ENCODE data around the gene GCLM. TPM values are rescaled to one million over a fixed set of nuclear protein-coding genes. Genes with fewer than 3 reads are reported as not detected.
"Not testable (repeated sequence)": the region's sequence is repeated elsewhere in the genome, so short reads cannot be mapped to it uniquely, and the experiment has no call there.

GCLM gene
- total RNA-seq, 4 donors from 2014 or later = 7.4 to 14.1 (median 8.7) TPM

- Histone ChIP-seq H3K4me1 (peaks cover 0 to 10% (median 4%) of the 10 kb centered on the region in 3 donors), H3K4me3 (no peak overlapping the region), H3K27me3 (no peaks in the 10 kb centered on the region), H3K27ac (no peak overlapping the region), H3K36me3 (no peaks in the 10 kb centered on the region), H3K9me3 (no peaks in the 10 kb centered on the region)
- ATAC-seq = no peak
- TF ChIP-seq CTCF (IDR thresholded peaks at IDR 0.05) = no peak
- TF ChIP-seq POLR2A (IDR thresholded peaks at IDR 0.05) = no peak
- no peak for TF ChIP-seq POLR2AphosphoS5 (IDR thresholded peaks at IDR 0.05)
- no peak for TF ChIP-seq EP300 (IDR thresholded peaks at IDR 0.05)
- 80% methylated on average over 1 of the region's 1 CpG; no CpG with 5 or more reads in 1 of the 2 donors for WGBS, 2 donors (ENCODE audit: low coverage in 1 of 2)
Measured at GRCh38 chr1:93851878-93852277, 57.4 kb downstream of the GCLM start.

GRCh38 chr1:93851327-93851712 is 57.9 kb downstream of the GCLM start:
- TF ChIP-seq EP300 (IDR thresholded peaks at IDR 0.05) (no peak), CTCF (IDR thresholded peaks at IDR 0.05) (no peak), POLR2AphosphoS5 (IDR thresholded peaks at IDR 0.05) (no peak), POLR2A (IDR thresholded peaks at IDR 0.05) (no peak)
- no peak overlapping the region for H3K27ac ChIP-seq
- H3K36me3 ChIP-seq = no peaks in the 10 kb centered on the region
- peaks cover 0 to 10% (median 4%) of the 10 kb centered on the region in 3 donors for H3K4me1 ChIP-seq
- no peak for ATAC-seq
- H3K4me3 ChIP-seq = no peak overlapping the region
- H3K27me3 ChIP-seq = no peaks in the 10 kb centered on the region
- H3K9me3 ChIP-seq = no peaks in the 10 kb centered on the region

- H3K4me1 ChIP-seq = peaks cover 0 to 13% (median 4%) of the 10 kb centered on the region in 3 donors
- not testable (repeated sequence) for H3K4me3 ChIP-seq, ATAC-seq, H3K27me3 ChIP-seq, H3K9me3 ChIP-seq, H3K27ac ChIP-seq, H3K36me3 ChIP-seq
- 13 to 23% methylated on average over 9 to 10 of the region's 10 CpGs for WGBS, 2 donors (ENCODE audit: low coverage in 1 of 2)
- peak; percentile 29 to 76 (median 48) for TF ChIP-seq CTCF (IDR thresholded peaks at IDR 0.05)
Measured at GRCh38 chr1:93850687-93851326, 58.4 kb downstream of the GCLM start.

GRCh38 chr1:93848350-93848883 is 60.8 kb downstream of the GCLM start:
- Histone ChIP-seq H3K9me3 (no peaks in the 10 kb centered on the region), H3K27me3 (no peaks in the 10 kb centered on the region), H3K4me3 (peak overlapping the region; percentile 76 to 89), H3K27ac (peak overlapping the region; percentile 91 to 99 (median 98)), H3K4me1 (peaks cover 0 to 36% (median 13%) of the 10 kb centered on the region in 3 donors), H3K36me3 (no peaks in the 10 kb centered on the region)
- no peak for ATAC-seq
- 49 to 52% methylated on average over 4 of the region's 4 CpGs for WGBS, 2 donors (ENCODE audit: low coverage in 1 of 2)
- TF ChIP-seq EP300 (IDR thresholded peaks at IDR 0.05) (no peak), CTCF (IDR thresholded peaks at IDR 0.05) (no peak), POLR2AphosphoS5 (IDR thresholded peaks at IDR 0.05) (no peak), POLR2A (IDR thresholded peaks at IDR 0.05) (no peak)

GRCh38 chr1:93847811-93848288 is 61.4 kb downstream of the GCLM start:
- Histone ChIP-seq H3K27me3 (no peaks in the 10 kb centered on the region), H3K36me3 (no peaks in the 10 kb centered on the region), H3K9me3 (no peaks in the 10 kb centered on the region), H3K4me1 (peaks cover 0 to 36% (median 13%) of the 10 kb centered on the region in 3 donors), H3K4me3 (peak overlapping the region; percentile 76 to 89), H3K27ac (peak overlapping the region; percentile 91 to 99 (median 98))
- peak; percentile 35 for ATAC-seq
- WGBS, 2 donors (ENCODE audit: low coverage in 1 of 2) = 0% methylated on average over 2 to 11 of the region's 36 CpGs
- TF ChIP-seq POLR2AphosphoS5 (IDR thresholded peaks at IDR 0.05) (peak; percentile 35), POLR2A (IDR thresholded peaks at IDR 0.05) (no peak)

Measured in gastroesophageal sphincter (tissue), 4 donors.